NCI-H1436 treated with DMSO at 0.1 percent for 48 hours (cell line): ENCODE results near the gene SFXN1.
"Not testable (repeated sequence)": the region's sequence is repeated elsewhere in the genome, so short reads cannot be mapped to it uniquely, and the experiment has no call there.

ENCODE experiments used
- DNase-seq: peaks from one replicate; lab custom pipeline; 2025; lab: John Stamatoyannopoulos, UW

The SFXN1 gene

GRCh38 chr5:175494264-175495183 is 16.2 kb downstream of the SFXN1 start:
- DNase-seq: no peak

- DNase-seq: no peak
Observed at GRCh38 chr5:175501759-175502158, 23.4 kb downstream of the SFXN1 start.

GRCh38 chr5:175507671-175508070 is 29.3 kb downstream of the SFXN1 start:
- DNase-seq: not testable (repeated sequence)

- DNase-seq: no peak
Observed at GRCh38 chr5:175508896-175509295, 30.5 kb downstream of the SFXN1 start.

- no peak for DNase-seq
Observed at GRCh38 chr5:175513297-175513696, 34.9 kb downstream of the SFXN1 start.

GRCh38 chr5:175513726-175514125 is 35.4 kb downstream of the SFXN1 start:
- DNase-seq: no peak

GRCh38 chr5:175516933-175517823 is 38.8 kb downstream of the SFXN1 start:
- DNase-seq: no peak

GRCh38 chr5:175517824-175518450 is 39.6 kb downstream of the SFXN1 start:
- DNase-seq: no peak

- no peak for DNase-seq
Observed at GRCh38 chr5:175519006-175519405, 40.6 kb downstream of the SFXN1 start.

GRCh38 chr5:175520321-175520720 is 42.0 kb downstream of the SFXN1 start:
- DNase-seq: no peak

GRCh38 chr5:175520873-175521272 is 42.5 kb downstream of the SFXN1 start:
- DNase-seq: no peak

GRCh38 chr5:175521313-175521833 is 43.0 kb downstream of the SFXN1 start:
- DNase-seq: no peak

GRCh38 chr5:175523292-175523691 is 44.9 kb downstream of the SFXN1 start:
- no peak for DNase-seq

- DNase-seq: no peak
Observed at GRCh38 chr5:175524211-175524610, 45.9 kb downstream of the SFXN1 start.

- no peak for DNase-seq
Observed at GRCh38 chr5:175526691-175527090, 48.3 kb downstream of the SFXN1 start.

GRCh38 chr5:175531361-175531760 is 53.0 kb downstream of the SFXN1 start:
- no peak for DNase-seq

GRCh38 chr5:175534070-175534932 is 55.9 kb downstream of the SFXN1 start:
- no peak for DNase-seq

- not testable (repeated sequence) for DNase-seq
Observed at GRCh38 chr5:175535331-175535730, 57.0 kb downstream of the SFXN1 start.

- DNase-seq: no peak
Observed at GRCh38 chr5:175535796-175536195, 57.4 kb downstream of the SFXN1 start.

GRCh38 chr5:175538576-175538975 is 60.2 kb downstream of the SFXN1 start:
- DNase-seq: no peak

- no peak for DNase-seq
Observed at GRCh38 chr5:175539936-175540335, 61.6 kb downstream of the SFXN1 start.
